HG03060 (cell line): ENCODE data around the gene RNF167.

Source experiments
- ATAC-seq: cut with Tn5 transposase; IDR thresholded peaks from one replicate; pipeline ENCODE4 v1.9.1; 2021; ENCODE audit warnings: low read depth, moderate number of reproducible peaks; ENCODE audit not compliant: unreplicated experiment

Gene RNF167

DNA sequence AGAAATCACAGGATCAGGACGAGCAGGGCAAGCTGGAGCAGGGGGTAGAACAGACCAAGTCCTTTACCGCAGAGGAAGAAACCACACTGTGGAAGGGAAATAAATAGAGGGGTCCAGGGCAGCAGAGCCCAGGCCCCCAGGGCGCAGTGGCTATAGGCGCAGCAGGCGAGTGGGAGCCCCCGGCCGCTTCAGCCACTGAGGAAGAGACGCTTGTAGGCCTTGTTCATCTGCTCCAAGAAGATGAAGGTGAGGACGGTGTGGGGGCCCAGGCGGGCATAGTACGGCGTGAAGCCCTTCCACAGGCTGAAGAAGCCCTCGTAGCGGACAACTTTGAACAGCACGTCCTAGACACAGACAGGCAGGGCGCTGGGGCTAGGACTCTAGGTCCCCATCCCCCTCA, 2.5 kb upstream of the RNF167 start:
- no peak for ATAC-seq

DNA sequence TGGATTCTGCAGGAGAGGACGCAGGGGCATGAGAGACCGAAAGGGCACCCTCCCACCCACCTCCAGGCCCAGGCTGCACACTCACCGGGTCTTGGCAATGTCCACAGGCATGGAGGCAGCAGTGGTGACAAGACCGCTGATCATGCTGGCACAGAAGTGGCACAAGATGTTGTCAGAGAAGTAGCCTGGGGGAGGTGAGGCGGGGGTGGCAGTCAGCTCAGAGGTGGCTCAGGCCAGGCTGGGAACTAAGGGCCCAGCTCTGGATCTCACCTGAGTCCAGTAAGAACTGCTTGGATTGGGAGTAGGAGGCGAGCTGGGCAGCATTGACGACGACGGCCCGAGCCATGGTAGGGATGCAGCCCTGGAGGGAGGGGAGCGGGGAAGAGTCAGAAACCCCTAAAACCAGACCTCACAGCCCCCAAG, 2.0 kb upstream of the RNF167 start:
- no peak for ATAC-seq

DNA sequence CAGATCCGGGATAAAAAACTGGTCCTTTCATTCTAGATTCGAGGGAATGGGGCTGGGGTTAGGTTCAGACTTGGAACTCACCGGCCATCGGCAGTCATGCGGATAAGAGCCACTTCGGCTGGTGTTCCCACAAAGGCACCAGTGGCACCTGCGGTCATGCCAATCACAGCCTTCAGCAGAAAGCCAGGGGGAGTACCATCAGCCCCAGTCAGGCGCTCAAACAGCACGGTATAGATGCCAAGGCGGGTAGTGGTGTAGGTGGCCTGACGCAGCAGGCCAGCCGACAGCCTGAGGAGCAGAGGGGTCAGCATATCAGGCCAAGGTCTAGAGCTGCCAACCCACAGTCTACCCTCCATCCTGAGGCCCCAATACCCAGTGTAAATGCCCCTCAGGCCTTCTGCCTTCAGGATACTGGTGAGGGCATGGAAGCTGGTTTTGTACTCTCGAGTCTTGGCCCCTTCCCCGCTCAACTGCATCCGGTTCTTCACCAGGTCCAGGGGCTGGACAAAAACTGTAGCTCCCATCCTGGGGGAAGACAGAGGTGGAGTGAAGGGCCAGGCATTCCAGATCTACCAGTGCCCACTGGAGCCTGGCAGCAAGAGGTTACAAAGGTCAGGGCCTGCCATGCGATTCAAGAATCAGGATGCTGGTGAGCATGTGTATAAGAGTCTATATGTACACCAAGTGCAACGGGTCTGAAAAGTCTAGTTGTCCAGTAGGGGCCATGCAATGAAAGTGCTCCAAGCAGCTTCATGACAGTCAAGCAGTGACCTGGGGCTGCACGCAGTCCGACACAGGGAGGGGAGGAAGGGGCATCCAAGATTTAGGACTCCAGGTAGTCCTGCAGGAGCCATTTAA, 1.2 kb upstream of the RNF167 start:
- no peak for ATAC-seq

DNA sequence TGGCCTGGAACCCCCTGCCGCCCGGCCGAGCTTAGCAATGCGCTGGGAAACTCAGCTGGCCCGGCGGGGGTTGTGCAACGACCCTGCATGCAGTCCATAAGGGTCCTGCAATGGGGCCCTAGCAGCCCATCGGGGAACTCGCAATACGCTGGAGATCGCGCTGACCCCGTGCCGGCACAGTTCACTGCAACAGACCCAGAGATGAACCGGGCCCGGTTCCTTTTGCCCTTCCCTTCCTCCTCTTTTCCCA, 597 bp upstream of the RNF167 start:
- ATAC-seq: no peak

DNA sequence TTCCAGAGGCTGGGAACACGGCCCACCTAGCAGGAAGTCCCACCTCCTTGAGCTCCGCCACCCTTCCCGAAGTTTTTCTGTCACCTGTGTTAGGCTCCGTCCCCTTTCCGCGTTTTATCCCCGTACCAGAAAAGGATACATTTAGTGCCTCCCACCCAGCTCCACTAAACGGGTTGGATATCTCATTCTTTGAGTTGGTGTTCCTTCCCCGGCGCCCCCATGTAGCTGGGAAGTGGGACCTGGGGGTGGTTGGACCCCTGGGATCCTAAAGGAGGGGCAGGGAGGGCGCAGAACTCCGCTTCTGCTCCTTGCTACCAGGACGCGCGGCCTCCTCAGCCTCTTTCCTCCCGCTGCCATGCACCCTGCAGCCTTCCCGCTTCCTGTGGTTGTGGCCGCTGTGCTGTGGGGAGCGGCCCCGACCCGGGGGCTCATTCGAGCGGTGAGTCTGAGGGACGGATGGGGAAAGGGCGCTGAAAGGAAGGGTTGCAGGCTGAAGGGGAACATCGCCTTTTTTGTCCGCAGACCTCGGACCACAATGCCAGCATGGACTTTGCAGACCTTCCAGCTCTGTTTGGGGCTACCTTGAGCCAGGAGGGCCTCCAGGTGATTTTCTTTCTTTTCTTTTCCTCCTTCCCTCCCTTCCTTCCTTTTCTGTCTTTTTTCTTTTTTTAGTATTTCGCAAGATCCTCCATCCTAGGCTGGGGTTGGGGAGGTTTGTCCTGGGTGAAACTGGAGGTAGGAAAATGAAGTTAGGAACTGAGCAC, 669 bp downstream of the RNF167 start:
- no peak for ATAC-seq

DNA sequence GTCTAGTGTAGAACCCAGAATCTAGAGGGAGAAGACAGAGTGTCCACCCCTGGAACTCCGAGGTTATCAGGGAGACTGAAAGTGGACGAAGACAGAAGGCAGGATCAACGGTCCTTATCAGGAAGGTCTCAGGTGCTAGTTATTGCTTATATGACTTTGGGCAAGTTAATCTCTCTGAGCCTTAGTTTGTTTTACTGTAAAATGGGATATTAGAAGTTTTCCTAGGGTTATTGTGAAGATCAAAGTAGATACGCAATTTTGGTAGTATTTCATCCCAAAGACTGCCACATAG, 1.2 kb downstream of the RNF167 start:
- no peak for ATAC-seq

DNA sequence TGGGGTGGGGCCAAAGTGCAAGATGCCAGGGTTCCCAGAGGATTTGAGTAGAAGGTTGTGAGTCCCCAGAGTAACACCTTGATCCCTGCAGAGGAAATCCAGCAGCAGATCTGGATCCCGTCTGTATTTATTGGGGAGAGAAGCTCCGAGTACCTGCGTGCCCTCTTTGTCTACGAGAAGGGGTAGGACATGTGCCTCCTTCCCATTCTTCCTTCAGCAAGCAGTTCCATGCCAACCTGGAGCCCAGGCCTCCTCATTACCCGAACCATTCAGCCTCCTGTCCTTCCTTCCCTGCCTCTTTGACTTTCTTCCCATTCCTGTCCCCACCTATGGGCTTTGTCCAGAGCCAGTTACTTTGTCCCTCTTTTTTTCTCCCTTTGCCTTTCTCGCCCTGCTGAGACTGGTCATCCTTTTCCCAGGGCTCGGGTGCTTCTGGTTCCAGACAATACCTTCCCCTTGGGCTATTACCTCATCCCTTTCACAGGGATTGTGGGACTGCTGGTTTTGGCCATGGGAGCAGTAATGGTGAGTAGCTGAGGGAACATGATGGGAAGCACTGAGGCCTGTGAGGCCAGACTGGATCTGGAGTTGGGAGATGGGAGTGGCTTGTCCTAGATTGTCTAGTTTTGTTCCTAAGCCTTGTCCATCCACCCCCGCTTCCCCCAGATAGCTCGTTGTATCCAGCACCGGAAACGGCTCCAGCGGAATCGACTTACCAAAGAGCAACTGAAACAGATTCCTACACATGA, 2.9 kb downstream of the RNF167 start:
- ATAC-seq: no peak

DNA sequence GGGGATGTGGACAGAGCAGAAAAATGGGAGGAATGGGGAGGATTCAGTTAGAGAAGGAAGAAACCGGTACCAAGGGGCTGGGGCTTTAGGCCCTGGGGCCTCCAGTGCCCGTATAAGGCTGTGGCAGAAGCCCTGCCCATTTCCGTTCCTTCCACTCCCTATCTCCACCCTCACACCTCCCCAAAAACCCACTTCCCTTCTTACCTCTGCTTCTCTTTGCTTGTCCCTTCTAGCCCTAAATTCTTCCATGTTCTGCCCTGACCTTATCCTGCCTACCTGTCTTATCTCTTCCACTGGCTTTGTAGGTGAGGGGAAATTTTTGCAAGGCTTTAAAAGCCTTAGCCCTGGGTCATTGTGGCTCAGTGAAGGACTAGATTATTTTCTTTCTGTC, 4.1 kb downstream of the RNF167 start:
- ATAC-seq: no peak

DNA sequence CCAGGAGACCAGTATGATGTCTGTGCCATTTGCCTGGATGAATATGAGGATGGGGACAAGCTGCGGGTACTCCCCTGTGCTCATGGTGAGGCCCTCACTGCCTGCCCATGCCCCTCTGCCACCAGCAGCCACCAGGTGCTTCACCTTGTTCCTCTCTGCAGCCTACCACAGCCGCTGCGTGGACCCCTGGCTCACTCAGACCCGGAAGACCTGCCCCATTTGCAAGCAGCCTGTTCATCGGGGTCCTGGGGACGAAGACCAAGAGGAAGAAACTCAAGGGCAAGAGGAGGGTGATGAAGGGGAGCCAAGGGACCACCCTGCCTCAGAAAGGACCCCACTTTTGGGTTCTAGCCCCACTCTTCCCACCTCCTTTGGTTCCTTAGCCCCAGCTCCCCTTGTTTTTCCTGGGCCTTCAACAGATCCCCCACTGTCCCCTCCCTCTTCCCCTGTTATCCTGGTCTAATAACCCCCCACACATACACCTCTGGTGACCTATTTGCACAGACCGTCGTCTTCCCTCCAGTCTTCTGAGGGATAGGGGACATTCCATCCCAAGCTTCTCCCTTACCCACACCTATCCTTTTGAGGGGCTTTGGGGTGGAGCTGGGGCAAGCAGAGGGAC, 4.6 kb downstream of the RNF167 start:
- no peak for ATAC-seq

DNA sequence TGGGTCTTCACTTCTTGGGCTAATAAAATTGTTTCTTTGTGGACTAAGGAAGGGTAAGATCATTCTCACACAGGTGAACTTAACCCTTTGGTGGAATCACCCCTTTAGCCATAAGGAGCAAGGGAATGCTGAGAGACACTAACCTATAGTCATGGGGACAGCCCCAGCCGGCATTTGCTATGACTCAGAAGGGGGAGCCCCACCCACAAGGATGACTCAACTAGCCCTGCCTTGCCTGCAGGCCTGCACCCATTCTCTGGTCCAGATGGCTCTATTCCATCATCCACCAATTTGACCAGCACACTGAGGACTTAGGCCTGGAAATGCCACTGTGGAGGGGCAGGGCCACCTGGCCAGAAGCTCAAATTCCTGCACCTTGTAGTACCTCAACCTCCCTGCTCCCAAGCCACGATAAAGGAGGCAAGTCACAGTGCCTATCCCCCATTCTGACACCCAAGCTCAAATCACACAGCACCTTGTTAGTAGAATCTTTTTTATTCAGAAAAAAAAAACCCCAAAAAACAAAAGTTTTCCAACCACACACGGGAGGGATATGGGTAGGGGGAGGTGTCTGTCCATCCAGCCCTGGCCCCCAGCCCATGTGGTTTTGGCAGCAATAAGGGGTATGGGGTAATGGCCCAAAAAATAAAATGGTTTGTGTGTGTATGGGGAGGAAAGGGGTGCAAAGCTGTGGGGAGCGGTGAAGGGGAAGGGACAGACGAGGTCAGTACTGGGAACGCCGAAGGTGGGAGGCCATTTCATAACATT, 5.3 kb downstream of the RNF167 start:
- ATAC-seq: no peak

DNA sequence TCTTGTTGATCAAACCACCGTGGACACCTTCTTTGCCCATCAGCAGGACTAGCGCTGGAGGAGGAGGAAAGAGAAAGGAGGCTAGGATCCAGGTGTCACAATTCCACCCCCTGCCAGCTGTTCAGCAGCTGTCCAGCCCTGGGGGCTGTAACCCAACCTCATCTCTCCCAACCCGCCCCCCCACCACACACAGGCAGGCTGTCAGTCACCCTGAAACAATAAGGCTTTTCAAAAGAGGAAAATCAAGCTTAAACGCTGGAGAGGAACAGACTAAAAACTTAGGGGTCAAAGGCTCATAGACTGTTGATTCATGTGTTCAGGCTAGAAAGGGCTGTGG, 5.8 kb downstream of the RNF167 start:
- ATAC-seq: no peak

DNA sequence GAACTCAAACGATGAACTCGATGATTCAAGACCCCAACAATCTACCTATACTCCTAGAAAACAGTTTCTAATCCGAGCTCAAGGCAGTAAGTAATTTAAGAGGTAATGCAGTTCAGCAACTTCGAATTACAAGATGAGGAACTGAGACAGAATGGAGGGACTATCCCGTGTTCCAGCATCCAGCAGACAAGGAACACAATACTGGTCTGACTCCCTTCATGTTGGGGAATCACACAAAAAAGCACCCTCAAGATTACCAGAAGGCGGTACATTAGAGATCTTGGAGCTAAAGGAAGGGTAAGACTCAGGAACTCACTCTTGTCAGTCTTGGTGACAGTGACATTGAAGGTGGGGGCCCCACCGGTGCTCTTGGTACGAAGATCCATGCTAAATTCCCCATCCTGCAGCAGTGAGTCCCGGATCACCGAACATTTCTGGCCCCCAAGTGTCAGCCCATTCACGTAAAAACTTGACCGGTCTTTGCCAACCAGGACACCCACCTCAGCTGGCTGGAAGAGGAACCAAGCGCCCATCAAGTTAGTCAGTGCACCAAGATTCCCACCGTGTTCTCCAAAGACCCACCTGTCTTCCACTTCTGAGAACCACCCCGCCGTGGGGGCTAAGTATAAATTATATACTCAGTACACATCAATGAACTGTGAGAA, 6.4 kb downstream of the RNF167 start:
- ATAC-seq: no peak

DNA sequence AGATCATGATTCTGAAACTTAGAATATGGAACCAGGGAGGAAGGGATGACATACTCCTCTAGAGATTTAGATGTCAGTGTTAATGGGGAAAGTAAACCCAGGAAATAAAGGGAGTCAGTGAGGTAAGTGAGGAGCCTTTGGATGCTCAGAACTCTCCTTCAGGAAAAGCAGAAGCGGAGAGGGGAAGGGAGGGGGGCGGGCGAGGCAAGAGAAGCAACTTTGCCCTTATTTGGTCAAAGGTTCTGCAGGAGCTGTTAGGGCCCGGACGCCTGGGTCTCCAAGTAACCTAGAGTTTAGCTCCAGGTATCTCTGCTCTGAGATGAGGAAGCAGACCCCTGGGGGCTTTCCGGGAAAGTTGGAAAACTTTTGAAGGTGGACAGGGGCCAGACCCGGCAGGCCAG, 6.9 kb downstream of the RNF167 start:
- no peak for ATAC-seq

DNA sequence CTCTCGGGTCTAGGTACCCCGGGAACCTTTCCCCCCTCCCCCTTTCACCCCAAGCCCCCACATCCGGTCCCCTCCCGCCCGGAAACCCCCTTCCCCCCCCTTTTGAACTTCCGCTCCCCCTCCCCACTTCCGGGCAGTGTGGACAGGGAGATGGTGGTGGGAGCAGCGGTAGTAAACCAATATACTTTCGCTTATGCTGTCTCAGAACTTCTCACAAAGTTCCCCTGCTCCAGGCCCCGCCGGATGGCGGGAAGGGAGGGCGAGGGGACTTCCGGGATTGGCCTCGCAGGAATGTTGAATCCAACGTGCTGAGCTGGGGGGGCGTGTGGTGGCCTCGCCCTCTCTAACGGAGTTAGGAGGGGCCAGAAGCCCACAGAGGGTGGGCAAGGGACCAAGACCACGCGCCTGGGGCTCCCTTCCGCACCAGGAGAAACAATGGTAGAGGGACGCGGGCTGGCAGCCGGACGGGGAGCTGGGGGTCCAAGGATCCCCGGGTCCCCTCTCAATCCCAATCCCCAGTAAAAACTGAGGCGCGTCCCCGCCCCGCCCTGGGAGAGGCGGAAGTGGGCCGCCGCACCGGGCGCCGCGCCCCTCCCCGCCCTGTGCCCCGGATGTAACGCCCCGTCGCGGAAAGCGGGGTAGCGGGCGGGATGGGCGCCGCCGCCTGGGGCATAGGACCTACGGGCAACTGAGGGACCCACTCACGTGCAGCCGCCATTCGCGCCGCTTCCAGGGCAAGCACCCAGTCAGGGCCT, 7.5 kb downstream of the RNF167 start:
- ATAC-seq: no peak

DNA sequence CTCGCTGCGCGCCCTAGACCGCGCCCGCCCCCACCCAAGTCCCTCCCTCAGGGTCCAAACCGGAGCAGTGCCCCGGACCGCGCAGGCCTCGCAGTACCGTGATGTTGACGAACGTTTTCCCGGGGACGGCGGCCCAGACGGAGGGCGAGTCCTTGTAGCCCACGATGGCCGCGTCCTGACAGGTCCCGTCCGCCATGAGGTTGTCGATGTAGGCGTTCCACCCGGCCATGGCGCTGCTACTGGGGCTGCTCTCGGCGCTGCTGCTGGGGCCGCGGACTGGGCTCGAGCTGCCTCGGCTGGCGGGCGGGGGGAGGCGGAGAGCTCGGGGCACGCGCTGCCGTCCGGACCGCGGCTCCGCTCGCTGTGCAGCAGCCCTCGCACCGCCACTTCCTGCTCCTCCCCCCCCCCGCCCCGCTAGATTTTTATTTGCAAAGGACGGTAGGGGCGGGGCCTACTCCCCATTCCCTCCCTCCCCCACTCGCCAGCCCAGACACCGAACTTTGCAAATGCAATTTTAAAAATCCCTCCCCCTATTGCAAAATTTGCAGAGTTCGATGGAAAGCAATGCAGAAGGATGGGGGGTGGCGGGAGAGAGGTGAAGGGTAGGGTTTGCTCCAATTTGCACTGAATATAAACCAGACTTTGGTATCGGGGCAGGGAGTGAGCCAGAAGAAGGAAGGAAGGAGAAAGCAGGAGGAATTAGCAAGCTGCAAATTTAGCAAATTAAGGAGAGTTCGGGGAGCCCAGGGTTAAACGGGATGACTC, 8.3 kb downstream of the RNF167 start, which contains the start of gene PFN1:
Gene PFN1, minus strand, starts transcription at position 365 of the 765 bp plus-strand sequence. Its CDS starts 136 bp downstream, at position 229.
- ATAC-seq: no peak

DNA sequence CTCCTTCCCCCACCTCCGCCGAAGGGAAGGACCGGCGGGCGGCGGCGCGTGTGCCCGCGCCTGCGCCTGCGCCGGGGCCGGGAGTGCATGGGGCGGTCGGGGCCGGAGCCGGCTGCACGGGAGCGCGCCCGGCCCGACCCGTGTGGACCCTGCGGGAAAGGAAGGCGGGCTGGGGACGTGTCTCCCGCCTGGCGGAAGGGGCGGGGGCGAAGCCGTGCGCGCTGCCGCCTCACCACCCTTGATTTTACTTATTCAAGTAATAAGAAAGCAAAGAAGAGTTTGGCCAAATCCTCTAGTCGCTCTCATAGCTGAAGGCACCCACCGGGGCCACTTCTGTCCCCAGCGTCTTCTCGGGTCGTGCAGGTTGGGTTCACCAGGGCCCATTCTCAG, 8.9 kb downstream of the RNF167 start:
- no peak for ATAC-seq

DNA sequence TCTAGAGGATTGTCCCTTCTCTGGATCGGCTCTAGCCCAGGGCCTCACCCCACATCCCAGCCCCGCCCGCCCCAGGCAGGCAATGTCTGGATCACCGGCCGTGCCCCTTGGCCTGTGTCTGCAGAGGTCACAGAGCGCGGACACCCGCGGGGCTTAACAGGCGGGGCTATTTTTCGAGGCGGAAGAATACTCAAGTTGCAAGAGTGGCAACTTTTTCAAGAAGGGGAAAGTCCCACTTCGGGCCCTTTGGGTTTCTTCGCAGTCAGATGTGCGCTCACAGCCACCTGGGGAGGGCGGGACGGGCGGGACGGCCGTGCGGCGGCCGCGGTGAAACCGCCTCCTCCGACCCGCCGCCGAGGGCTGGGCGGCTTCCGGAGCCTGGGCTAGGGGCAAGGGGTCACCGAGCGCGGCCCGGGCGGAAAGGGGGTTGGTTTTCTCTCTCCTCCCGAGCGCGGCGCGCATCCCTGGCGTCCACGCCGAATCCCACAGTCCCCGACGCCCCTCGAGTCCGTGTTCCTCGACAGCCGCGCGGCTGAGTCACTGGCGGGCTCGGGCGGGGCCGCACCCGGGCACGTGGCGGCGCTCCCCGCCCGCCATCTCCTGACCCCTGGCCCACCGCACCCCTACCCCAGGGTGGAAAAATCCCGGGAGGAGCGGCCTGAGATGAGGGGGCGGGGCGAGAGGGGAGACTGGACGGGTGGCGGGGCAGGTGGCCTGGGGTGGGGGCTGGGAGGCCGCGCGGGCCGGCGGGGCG, 9.4 kb downstream of the RNF167 start:
- ATAC-seq: peak; percentile 29
